Suppressor macrophage treated with lipopolysaccharide for 1 hour (primary cell): ENCODE measurements around the gene TUBB4A.
A peak's percentile ranks its signal among the peaks of the same experiment; 100 is the strongest.
"Not testable (repeated sequence)": the region's sequence is repeated elsewhere in the genome, so short reads cannot be mapped to it uniquely, and the experiment has no call there.

Experiments
- DNase-seq, 3 donors: peaks; one replicate each; pipeline ENCODE4 v3.0.0-alpha.2; 2020 to 2022

TUBB4A gene

GRCh38 chr19:6522712-6523111, 20.6 kb upstream of the TUBB4A start:
- DNase-seq = peak in 1 of 3 donors; percentile 15

GRCh38 chr19:6521718-6522646, 19.9 kb upstream of the TUBB4A start:
- DNase-seq = peak; percentile 82 to 94 (median 91)

DNA sequence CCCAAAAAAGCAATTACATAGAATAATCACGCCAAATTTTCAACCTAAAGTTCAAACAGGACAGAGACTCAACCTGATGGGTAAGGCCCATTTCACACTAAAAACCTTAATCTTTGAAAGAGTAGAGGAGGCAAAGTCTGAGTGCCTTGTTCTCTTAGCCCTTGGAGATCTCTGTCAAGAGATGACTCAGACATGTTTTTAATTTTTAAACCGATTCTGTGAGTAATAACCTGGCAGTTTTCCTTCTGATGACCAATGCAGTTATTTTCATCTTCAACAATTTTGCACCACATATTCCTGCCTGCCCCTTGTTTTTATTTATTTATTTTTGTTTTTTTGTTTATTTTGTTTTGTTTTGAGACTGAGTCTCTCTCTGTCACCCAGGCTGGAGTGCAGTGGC, 17.2 kb upstream of the TUBB4A start:
- peak; percentile 54 to 86 (median 72) for DNase-seq

DNA sequence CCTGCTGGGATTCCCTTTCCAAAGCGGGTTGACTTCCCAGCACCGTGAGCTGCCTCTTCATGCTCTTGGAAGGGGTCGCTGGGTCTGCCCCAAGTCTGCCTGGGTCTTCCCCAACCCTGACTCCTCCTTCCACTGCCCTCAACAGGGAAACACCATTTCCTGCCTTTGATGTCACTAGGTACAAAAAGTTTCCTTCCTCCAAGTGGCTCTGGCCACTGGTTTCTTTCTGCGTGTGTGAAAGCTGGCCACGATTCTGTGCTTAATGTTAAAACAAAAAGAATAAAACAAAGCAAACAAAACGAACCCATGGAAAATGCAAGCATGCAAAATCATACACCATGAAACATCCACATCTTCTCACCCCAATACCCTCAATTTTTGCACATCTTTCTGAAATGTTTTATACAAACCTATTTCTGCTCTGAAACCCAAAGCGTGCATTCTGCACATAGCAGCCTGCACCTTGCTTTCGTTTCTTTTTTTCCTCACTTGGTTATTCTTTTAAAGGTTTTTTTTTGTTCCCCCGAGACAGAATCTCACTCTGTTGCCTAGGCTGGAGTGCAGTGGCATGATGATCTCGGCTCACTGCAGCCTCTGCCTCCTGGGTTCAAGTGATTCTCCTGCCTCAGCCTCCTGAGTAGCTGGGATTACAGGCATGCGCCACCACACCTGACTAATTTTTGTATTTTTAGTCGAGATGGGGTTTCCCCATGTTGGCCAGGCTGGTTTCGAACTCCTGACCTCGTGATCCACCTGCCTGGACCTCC, 16.2 kb upstream of the TUBB4A start:
- peak; percentile 67 to 87 (median 79) for DNase-seq

DNA sequence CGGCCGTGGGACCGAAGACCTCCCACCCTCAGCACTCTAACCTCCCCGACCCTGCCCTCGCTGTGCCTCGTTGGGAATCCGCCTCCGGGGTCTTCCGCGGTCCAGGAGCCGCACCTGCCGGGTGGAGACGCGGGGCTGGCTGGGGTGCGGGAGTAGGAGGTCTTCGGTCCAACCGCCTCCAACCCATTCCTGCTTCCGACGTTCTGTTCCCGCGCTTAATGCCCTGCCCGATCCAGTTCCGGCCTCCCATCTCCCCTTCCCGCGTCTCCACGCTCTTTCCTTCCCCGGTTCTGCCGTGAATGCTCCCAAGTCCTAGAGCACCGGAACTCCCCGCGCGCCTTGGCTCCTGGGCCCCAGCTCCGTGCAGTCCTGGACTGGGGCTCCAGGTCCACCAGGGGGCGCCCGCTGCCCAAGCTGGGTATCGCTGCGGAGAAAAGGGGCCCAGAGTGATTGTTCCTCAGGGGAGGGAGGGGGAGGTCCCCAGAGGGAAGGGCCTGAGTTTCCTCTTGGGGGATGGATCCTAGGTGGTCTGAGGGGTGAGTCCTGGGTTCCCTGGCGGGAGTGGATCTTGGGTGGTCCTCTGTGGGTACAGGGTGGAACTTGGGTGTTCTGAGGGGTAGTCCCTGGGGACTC, 14.7 kb upstream of the TUBB4A start:
- peak; percentile 94 to 99 (median 97) for DNase-seq

DNA sequence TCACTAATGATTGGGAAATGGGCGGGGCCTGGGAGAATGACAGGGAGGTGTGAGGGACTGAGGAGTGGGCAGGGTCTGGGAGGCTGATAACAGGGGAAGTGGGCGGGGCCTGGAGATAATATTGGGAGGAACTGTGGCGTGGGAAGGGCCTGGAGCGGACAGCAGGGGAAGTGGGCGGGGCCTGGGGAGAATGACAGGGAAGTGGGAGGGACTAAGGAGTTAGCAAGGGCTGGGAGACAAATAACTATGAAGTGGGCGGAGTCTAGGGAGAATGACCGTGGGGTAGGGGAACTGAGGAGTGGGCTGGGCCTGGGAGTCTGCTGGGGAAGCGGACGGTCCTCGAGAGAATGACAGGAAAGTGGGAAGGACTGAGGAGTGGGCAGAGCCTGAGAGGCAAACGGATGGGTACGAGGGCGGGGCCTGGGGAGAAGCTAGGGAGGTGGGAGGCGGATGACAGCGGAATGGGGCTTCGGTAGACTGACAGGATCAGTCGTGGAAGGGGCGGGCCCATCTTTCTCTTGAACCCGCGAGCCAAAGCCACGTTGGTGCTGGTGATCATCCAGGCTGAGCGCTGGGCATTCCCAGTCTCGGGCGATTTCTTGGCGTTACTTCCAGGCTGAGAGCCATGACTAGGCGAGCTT, 14.0 kb upstream of the TUBB4A start:
- peak; percentile 97 to 98 (median 97) for DNase-seq

DNA sequence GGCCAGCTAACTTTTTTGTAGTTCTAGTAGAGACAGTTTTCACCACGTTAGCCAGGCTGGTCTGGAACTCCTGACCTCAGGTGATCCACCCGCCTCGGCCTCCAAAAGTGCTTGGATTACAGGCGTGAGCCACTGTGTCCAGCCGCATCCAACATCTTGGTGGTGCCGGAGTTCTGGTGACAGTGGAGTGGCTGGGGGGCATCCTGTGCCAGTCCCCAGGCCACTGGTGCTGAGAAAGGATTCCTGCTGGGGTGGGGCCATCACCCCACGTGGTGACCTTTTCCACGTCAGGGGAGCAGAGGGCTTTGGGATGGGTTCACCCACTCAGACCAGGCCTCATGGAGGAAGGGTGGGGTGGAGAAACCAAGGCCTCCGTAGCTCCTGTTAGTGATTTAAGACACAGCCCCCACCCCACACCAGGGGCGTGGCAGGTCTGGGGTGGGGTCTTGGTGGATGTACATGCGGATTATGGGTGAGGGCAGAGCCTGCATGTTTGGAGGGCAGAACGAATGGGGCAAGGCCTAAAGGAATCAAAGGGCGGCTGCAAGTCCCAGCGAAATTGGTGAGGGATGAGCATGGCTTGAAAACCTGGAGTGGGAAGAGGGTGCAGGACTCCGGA, 12.9 kb upstream of the TUBB4A start:
- DNase-seq = no peak

DNA sequence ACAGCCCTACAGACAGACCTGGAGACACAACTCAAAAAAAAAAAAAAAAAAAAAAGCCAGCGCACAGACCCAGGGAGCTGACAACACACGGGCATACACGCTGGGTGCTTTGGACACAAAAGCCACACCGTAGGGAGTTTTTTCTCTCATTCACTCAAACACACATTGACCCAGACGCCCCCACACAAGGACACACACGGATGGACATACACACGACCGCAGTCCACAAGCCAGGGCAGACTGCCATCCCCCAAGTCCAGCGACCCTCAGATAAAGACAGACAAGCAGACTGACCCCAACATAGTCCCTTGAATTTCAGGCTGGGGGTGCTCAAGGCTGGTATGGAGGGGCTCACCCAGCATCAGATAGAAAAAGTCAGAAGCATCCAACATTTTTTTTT, 12.0 kb upstream of the TUBB4A start:
- DNase-seq = no peak

DNA sequence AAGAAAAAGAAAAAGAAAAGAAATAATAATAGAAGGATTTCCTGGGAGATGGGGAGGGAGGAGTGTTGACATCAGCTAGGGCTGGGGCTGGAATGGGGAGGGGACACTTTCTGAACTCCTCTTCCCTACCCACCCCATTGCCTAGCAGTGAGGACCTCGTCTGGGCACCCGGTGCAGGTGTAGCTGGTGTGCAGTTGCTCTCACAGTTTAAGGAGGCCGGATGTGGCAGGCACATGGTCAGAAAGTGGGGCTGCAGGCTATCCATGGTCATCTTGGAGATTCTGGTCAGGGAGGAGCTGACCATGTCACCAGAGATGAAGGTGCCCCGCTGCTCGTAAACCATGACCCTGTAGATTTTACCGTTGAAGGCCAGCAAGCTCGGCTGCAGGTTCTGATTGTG, 8.5 kb upstream of the TUBB4A start:
- no peak for DNase-seq

GRCh38 chr19:6509118-6509971, 7.2 kb upstream of the TUBB4A start:
- DNase-seq = peak; percentile 39 to 59 (median 47)

DNA sequence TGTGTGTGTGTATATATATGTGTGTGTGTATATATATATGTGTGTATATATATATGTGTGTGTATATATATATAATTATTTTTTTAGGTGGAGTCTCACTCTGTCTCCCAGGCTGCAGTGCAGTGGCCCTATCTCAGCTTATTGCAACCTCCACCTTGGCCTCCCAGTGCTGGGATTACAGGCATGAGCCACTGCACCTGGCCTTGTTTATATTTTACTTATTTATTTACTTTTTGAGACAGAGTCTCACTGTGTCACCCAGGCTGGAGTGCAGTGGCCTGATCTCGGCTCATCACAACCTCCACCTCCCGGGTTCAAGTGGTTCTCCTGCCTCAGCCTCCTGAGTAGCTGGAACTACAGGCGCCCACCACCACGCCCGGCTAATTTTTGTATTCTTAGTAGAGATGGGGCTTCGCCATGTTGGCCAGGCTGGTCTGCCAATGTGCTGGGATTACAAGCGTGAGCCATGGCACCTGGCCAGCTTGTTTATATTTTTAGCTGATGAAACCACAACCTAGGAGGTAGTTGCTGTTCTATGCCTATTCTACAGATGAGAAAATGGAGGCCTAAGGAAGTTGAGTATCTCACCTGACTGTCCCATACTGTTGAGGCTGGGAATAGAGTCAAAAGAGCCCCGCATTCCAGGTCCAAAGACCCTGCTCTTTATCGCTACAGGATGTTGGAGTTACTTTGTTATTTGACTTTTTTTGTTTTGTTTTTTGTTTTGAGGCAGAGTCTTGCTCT, 6.1 kb upstream of the TUBB4A start:
- DNase-seq = not testable (repeated sequence)

DNA sequence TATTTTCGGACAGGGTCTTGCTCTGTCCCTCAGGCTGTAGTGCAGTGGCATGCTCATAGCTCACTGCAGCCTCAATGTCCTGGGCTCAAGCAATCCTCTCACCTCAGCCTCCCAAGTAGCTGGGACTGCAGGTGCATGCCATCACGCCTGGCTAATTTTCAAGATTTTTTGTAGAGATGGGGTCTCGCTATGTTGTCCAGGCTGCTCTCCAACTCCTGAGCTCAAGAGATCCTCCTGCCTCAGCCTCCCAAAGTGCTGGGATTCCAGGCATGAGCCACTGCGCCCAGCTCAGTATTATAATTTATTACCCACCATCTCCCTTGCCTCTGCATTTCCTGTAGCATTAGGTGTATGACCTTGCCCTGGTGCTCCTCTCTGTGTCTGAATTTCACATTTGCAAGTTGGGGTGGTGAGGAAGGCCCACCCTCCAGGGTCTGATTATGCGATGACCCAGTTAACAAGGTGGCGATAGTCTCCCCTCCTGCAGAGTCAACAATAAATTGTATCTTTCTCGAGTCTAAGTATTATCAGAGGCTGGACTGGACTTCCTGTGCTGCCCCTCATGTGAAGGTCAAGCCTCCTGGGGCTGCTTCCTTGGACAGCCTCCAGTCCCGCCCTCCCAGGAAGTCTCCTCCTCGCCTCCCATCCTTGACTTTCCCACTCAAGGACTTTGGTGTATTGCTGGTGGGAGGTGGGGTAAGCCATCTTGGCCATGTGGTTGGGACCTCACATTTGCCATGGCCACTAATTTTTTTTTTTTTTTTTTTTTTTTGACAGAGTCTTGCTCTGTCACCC, 1.5 kb upstream of the TUBB4A start:
- no peak for DNase-seq

DNA sequence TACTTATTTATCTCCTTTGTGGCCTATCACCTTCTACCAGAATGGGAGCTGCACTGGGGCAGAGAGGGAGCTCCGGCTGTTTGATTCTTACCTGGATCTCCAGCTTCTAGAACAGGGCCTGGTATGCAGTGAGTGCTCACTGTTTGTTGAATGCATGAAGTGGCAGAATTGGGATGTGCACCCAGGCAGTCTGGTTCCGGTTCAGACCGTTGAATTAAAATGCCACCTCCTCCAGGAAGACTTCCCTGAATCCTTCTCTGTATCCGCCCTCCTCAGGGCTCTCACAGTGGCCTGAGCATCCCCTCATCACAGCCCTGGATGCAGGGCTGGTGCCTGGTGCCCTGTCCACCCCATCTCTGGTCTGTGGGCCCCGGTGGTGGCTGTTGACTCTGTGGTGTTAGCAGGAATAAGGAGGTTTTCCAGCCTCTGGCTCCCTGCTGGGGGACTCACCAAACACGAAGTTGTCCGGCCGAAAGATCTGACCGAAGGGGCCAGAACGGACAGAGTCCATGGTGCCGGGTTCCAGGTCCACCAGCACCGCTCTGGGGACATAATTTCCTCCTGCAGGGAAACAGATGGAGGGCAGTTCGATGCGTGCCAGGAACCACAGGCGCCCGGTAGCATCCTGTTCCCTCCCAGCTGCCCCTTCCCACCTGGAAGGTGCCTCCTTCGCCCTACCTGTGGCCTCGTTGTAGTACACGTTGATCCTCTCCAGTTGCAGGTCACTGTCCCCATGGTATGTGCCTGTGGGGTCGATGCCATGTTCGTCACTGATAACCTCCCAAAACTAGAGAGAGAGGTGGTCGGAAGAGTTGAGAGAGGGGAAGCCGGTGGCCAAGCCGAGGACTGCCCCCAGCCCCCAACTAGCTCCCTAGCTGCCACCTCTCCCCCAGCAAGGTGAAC, 1.0 kb downstream of the TUBB4A start:
- DNase-seq = no peak

DNA sequence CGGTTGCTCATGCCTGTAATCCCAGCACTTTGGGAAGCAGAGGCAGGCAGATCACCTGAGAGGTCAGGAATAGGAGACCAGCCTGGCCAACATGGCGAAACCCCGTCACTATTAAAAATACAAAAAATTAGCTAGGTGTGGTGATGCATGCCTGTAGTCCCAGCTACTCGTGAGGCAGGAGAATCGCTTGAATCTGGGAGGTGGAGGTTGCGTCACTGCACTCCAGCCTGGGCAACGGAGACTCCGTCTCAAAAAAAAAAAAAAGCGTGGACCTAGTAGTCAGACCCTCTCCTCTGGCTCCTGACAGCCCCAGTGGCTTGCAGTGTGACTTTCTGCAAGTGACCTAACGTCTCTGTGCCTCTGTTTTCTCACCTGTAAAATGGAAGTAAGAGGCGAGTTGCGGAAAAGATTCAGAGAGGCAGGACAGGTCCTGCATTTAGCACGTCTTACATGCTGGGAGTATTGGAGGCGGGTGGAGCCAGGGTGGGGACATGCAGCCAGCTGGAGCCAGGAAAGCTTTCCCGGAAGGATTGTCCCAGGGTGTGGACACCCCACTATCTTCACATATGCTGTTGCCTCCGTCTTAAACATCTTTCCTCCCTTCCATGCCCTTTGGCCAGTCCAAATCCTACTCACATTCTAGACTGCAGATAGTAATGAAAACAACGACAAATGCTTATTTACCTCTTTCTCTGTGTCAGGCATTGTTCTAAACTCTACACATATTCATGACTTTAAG, 2.9 kb downstream of the TUBB4A start:
- DNase-seq = no peak

DNA sequence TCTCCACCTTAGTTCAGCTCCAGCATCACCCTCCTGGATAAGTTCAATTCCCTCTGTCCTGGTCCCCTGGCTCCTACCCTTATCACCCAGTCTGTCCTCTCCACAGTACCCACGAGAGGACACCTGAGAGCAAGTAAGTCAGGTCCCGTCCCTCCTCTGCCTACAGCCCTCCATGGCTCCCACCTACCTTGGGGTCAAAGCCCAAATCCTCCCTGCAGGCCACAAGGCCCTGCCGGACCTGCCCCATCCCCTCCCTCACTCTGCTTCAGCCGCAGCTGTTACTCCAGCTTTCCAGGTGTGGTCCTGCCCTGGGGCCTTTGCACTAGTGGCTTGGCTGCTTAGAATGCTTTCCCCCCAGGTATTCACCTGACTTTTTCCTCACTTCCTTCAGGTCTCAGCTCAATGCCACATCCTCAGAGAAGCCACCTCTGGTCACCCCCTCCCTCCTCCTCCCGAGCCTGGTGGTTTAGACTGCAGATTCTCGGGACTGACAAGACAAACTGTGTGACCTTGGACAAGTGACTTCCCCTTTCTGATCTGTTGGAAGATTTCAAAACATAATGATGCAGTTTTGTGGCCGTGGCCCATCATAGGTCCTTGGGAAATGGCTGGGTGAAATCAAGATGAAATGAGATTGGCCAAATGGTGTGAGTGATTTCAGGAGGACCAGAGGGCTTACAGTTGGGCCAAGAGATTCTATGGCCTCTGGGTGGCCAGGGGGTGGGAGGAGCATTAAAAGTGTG, 3.6 kb downstream of the TUBB4A start:
- DNase-seq = peak; percentile 75 to 82 (median 79)

DNA sequence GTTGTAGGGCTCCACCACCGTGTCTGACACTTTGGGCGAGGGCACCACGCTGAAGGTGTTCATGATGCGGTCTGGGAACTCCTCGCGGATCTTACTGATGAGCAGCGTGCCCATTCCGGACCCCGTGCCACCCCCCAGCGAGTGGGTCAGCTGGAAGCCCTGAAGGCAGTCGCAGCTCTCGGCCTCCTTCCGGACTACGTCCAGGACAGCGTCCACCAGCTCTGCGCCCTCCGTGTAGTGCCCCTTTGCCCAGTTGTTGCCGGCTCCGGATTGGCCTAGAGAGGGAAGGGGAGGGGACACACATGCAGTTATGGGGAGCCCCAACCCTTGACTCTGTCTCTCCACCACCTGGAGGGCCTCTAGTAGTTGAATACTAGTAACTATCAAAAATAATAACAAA, 6.2 kb downstream of the TUBB4A start:
- DNase-seq = no peak

DNA sequence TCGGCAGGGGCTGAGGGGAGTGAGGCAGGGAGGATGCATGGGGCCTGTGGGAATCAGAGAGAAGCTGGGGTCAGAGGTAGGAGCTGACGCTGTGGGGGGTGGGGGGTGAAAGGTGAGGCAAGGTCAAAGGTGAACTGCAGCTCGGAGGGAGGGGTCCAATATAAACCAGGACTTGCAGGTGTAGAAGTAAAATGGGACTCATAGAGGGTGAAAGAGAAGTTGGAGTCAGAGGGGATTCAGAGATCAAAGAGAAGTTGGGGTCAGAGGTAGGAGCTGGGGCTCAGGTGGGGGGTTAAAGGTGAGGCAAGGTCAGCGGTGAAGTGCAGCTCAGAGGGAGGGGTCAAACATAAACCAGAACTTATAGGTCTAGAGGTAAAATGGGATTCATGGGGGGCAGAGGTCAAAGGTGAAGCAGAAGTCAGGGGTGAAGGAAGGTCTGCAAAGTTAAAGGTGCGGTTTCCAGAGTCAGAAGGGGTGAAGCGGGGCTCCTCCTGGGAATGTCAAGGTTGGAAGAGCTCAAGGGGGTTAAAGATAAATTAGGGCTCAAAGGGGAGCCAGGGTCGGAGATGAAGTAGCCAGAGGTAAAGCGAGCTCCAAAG, 7.6 kb downstream of the TUBB4A start:
- DNase-seq = no peak
